ENCODE measurements around the gene HCLS1.

- TF ChIP-seq EZH2phosphoT487 (conservative IDR thresholded peaks at IDR 0.05; ENCODE audit: low read length) (no peak), CTCF (IDR thresholded peaks at IDR 0.05; ENCODE audit: insufficient read depth, low read length, poor library complexity, severe bottlenecking) (no peak)
Observed at GRCh38 chr3:121592856-121593702, 67.6 kb downstream of the HCLS1 start, which contains the start of gene FBXO40.

Measured in SU-DHL-6 (cell line).